ENCODE results near the gene DBH.

DNA sequence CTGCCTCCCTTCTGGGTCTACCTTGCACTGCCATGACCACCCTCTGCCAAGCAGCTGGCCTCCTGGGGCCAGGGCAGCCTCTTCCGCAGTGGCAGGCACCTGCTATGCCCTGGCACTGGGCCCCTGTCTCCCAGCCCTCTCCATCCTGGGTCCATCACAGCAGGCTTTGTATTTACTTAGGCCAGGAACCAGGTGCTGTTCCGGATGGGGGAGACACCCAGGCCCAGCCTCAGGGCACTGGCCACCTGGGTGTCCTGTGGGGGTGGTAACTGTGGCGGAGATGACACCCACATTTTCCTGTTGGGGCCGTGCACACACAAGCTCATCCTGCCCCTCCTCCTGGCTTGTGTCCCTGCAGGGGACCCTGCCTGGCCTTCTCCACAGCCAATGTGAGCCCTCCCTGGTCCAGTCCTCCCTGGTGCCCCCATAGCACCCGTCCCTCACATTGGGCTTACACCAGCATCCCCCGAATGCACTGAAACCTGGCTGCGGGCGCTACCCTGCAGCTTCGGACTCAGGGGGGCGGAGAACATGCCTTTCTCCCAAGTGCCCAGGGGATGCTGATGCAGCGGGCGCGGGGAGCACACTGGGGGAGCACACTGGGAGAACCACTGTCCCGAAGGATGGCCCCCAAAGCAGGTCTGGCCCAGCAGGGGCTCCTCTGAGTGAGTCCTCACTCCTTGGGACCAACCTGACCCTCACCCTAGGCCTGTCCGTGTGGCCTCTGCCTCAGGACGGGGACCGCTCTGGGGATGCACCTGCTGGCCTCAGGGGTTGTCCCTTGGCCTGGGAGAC, 44.9 kb upstream of the DBH start:
- TF ChIP-seq, protein P1, sequence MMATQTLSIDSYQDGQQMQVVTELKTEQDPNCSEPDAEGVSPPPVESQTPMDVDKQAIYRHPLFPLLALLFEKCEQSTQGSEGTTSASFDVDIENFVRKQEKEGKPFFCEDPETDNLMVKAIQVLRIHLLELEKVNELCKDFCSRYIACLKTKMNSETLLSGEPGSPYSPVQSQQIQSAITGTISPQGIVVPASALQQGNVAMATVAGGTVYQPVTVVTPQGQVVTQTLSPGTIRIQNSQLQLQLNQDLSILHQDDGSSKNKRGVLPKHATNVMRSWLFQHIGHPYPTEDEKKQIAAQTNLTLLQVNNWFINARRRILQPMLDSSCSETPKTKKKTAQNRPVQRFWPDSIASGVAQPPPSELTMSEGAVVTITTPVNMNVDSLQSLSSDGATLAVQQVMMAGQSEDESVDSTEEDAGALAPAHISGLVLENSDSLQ (IDR thresholded peaks at IDR 0.05), result no peak
- TF ChIP-seq POU2F2 (IDR thresholded peaks at IDR 0.05; ENCODE audit: borderline replicate concordance, low read depth, low read length) (no peak), HDAC2 (IDR thresholded peaks at IDR 0.05) (no peak), SRF (IDR thresholded peaks at IDR 0.05; ENCODE audit: low read depth in 2 of 2, low read length in 2 of 2) (no peak), RELA (IDR thresholded peaks at IDR 0.05; ENCODE audit: borderline replicate concordance, partially characterized antibody) (no peak), SIX5 (IDR thresholded peaks at IDR 0.05; ENCODE audit: low read depth, low read length, severe bottlenecking) (no peak), JUNB (IDR thresholded peaks at IDR 0.05) (no peak)
- TF ChIP-seq, protein P2, sequence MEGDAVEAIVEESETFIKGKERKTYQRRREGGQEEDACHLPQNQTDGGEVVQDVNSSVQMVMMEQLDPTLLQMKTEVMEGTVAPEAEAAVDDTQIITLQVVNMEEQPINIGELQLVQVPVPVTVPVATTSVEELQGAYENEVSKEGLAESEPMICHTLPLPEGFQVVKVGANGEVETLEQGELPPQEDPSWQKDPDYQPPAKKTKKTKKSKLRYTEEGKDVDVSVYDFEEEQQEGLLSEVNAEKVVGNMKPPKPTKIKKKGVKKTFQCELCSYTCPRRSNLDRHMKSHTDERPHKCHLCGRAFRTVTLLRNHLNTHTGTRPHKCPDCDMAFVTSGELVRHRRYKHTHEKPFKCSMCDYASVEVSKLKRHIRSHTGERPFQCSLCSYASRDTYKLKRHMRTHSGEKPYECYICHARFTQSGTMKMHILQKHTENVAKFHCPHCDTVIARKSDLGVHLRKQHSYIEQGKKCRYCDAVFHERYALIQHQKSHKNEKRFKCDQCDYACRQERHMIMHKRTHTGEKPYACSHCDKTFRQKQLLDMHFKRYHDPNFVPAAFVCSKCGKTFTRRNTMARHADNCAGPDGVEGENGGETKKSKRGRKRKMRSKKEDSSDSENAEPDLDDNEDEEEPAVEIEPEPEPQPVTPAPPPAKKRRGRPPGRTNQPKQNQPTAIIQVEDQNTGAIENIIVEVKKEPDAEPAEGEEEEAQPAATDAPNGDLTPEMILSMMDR (IDR thresholded peaks at IDR 0.05 in 2 of 3, conservative IDR thresholded peaks at IDR 0.05 in 1 of 3; ENCODE audit: control insufficient read depth in 2 of 3, extremely low read depth in 1 of 3, insufficient read depth in 1 of 3, low read depth in 3 of 3, low read length in 3 of 3), result no peak
- TF ChIP-seq, protein P3, sequence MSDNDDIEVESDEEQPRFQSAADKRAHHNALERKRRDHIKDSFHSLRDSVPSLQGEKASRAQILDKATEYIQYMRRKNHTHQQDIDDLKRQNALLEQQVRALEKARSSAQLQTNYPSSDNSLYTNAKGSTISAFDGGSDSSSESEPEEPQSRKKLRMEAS (IDR thresholded peaks at IDR 0.05; ENCODE audit: low read depth, low read length), result no peak
